Measurements from ENCODE around the gene PSEN2. TPM values are rescaled to one million over a fixed set of nuclear protein-coding genes. Genes with fewer than 3 reads are reported as not detected.
"Not testable (repeated sequence)": the region's sequence is repeated elsewhere in the genome, so short reads cannot be mapped to it uniquely, and the experiment has no call there.

The PSEN2 gene
- total and polyA plus RNA-seq, 2 of the 8 experiments (the other 6 are each of a cell fraction or from before 2014, with no cell fraction given), result 22.9 to 29.0 TPM

- H3K23me2 ChIP-seq (ENCODE audit: low read depth, low read length); H3K9ac ChIP-seq (replicated peaks in 1 of 4; ENCODE audit: extremely low read depth in 1 of 4, low read depth in 3 of 4, low read length in 3 of 4); H3K9me3 ChIP-seq (ENCODE audit: insufficient read depth in 2 of 2, low read depth in 1 of 2, low read length in 1 of 2); DNase-seq (ENCODE audit: low read depth in 1 of 2, low spot score in 2 of 2); H4K91ac ChIP-seq (replicated peaks; ENCODE audit: insufficient read length, low read length); H3K18ac ChIP-seq (ENCODE audit: extremely low read depth, low read length); H2AK5ac ChIP-seq (ENCODE audit: low read depth, low read length); H2BK5ac ChIP-seq (ENCODE audit: low read depth, low read length); H3K27me3 ChIP-seq (replicated peaks in 1 of 4; ENCODE audit: control insufficient read depth in 3 of 4, extremely low read depth in 1 of 4, insufficient read depth in 3 of 4, low read length in 3 of 4); H2BK15ac ChIP-seq (ENCODE audit: low read length); H2BK12ac ChIP-seq (ENCODE audit: low read depth, low read length); H3K27ac ChIP-seq (ENCODE audit: low read depth, low read length); H4K8ac ChIP-seq (ENCODE audit: extremely low read depth, insufficient read depth, low read length); H3K14ac ChIP-seq (ENCODE audit: insufficient read length); POLR2A ChIA-PET (ENCODE audit: partially characterized antibody); H3K79me1 ChIP-seq (ENCODE audit: low read depth, low read length); H2BK120ac ChIP-seq (replicated peaks; ENCODE audit: low read depth, low read length); H3K23ac ChIP-seq (ENCODE audit: insufficient read length); H4K20me1 ChIP-seq (replicated peaks in 1 of 2; ENCODE audit: control insufficient read depth in 1 of 2, insufficient read depth in 2 of 2, low read length in 2 of 2); H2AFZ ChIP-seq (ENCODE audit: low read length); H2BK20ac ChIP-seq (ENCODE audit: low read length); H3K4me2 ChIP-seq (ENCODE audit: insufficient read depth in 1 of 2, low read depth in 2 of 2, low read length in 2 of 2); H3K4me3 ChIP-seq (ENCODE audit: extremely low read depth in 1 of 4, insufficient read depth in 2 of 4, low read depth in 3 of 4, low read length in 4 of 4); FAIRE-seq; H3K4me1 ChIP-seq (replicated peaks in 1 of 4; ENCODE audit: control insufficient read depth in 3 of 4, insufficient read depth in 4 of 4, low read length in 3 of 4); H3K56ac ChIP-seq (replicated peaks; ENCODE audit: insufficient read length, low read depth, low read length); H3K4ac ChIP-seq (replicated peaks; ENCODE audit: insufficient read length, low read depth, low read length); H4K5ac ChIP-seq (ENCODE audit: insufficient read length, low read depth, low read length); H3K79me2 ChIP-seq (ENCODE audit: control insufficient read depth in 1 of 2, insufficient read depth in 2 of 2, low read length in 2 of 2); H3K36me3 ChIP-seq (ENCODE audit: control insufficient read depth in 2 of 4, insufficient read depth in 4 of 4, low read length in 3 of 4): not testable (repeated sequence)
- CTCF ChIA-PET (ENCODE audit: partially characterized antibody), result interaction anchor here (1.0 kb wide), 1 partner anchor 11 kb away, joined by 3 read pairs; no protein-coding TSS in a partner anchor
- WGBS, 2 experiments (ENCODE audit: extremely low coverage in 1 of 2, insufficient coverage in 1 of 2, insufficient read length in 1 of 2, insufficient replicate concordance in 2 of 2, low coverage in 1 of 2, low lambda C conversion rate in 2 of 2, missing lambda C conversion rate in 1 of 2), result 90% methylated on average over 2 of the region's 2 CpGs; no CpG with 5 or more reads in 1 of the 2 experiments
These were observed 32.5 kb upstream of the PSEN2 start for GRCh38 chr1:226837966-226838365.
